Stimulated activated CD8-positive, alpha-beta memory T cell treated with anti-CD3 and anti-CD28 coated beads, Interleukin-12 subunit alpha, Interleukin-12 subunit beta, amount 100 ng/mL, for 24 hours (primary cell): Measurements from ENCODE around the gene PRIM1.
"Not testable (repeated sequence)": the region's sequence is repeated elsewhere in the genome, so short reads cannot be mapped to it uniquely, and the experiment has no call there.

Experiments used
- DNase-seq: peaks from one replicate; pipeline ENCODE4 v3.0.0-alpha.2; 2020; ENCODE audit errors: extremely low read depth

The PRIM1 gene

DNA sequence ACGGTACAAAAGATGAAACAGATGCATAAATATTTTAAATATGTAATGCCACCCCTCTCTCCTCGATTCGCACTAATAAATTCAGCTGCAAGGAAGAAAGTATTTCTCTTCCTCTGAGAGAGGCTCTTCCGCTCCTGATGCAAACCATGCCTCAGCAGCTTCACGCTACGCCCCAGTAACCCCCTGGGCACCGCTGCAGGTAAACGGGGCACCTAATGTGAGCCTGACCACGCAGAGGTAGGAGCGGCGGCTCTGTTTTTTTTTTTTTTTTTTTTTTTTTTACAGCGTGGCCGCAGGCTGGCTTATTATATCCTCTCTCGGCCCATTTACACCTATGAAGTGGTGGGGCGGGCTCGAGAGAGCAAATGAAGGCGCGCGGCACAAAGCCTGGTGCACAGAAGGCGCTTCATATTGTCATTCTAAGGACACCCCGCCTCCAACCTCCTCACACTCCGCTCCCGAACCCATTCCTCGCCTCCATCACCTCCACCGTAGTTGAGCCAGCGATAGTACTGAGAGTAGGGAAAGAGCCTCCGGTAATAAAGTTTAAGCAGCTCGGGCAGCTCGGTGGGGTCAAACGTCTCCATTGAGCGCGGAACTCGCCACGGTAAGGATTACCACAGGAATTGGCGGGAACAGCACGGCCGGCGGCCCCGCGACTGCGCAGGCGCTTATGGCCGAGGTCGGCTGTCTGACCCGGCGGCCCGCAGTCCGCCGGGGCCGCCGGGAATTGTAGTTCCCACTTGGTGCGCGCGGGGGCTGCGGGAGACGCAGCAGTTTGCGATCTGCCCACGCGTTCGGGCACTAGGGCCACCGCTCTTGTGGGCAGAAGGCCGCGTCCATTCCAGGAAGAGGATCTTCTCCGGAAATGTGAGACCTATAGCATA is at the start of gene PRIM1:
TSS of gene PRIM1 (minus strand) at position 612 of the 887 bp plus-strand sequence. CDS start at position 587, 25 bp downstream.
- peak; percentile 72 for DNase-seq

- no peak for DNase-seq
Observed at GRCh38 chr12:56800221-56800620, 48.1 kb upstream of the PRIM1 start.

DNA sequence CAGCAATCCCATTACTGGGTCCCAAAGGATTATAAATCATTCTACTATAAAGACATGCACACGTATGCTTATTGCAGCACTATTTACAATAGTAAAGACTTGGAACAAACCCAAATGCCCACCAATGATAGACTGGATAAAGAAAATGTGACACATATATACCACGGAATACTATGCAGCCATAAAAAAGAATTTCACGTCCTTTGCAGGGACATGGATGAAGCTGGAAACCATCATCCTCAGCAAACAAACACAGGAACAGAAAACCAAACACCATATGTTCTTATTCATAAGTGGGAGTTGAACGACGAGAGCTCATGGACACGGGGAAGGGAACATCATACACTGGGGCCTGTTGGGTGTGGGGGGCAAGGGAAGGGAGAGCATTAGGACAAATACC is 47.2 kb upstream of the PRIM1 start:
- not testable (repeated sequence) for DNase-seq

GRCh38 chr12:56795791-56796190 is 43.7 kb upstream of the PRIM1 start:
- DNase-seq: not testable (repeated sequence)

- DNase-seq: not testable (repeated sequence)
Observed at GRCh38 chr12:56795046-56795562, 43.0 kb upstream of the PRIM1 start.

- DNase-seq: not testable (repeated sequence)
Observed at GRCh38 chr12:56793124-56793523, 41.0 kb upstream of the PRIM1 start.

- DNase-seq: no peak
Observed at GRCh38 chr12:56792678-56793077, 40.6 kb upstream of the PRIM1 start.

- not testable (repeated sequence) for DNase-seq
Observed at GRCh38 chr12:56789429-56789828, 37.3 kb upstream of the PRIM1 start.

GRCh38 chr12:56787498-56787897 is 35.4 kb upstream of the PRIM1 start:
- no peak for DNase-seq

GRCh38 chr12:56785874-56786273 is 33.8 kb upstream of the PRIM1 start:
- no peak for DNase-seq

DNA sequence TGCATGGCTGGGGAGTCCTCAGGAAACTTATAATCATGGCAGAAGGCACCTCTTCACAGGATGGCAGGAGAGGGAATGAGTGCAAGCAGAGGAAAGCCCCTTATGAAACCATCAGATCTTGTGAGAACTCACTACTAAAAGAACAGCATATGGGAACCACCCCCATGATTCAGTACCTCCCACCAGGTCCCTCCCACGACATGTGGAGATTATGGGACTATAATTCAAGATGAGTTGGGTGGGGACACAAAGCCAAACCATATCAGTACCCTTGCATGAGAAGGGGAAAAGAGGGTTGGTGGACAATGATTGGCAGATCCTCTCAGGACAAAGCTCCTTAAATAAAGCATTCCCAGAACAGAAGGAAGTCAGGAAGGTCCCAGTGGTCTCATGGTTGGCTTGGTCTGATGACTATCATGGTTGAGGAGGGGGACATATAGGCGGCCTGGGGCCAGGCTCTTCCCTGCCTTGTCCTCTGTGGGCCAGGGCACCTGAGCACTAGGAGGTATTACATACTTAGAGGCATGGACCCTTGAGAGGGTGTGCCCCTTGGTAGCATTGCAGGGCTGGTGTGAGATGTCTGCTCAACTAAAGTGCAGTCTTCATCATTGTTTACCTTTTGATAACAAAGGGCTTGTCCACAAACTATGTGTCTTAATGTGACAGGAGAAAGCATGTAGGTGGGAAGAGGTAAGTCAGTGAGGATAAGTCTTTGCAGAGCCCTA is 33.2 kb upstream of the PRIM1 start:
- no peak for DNase-seq

DNA sequence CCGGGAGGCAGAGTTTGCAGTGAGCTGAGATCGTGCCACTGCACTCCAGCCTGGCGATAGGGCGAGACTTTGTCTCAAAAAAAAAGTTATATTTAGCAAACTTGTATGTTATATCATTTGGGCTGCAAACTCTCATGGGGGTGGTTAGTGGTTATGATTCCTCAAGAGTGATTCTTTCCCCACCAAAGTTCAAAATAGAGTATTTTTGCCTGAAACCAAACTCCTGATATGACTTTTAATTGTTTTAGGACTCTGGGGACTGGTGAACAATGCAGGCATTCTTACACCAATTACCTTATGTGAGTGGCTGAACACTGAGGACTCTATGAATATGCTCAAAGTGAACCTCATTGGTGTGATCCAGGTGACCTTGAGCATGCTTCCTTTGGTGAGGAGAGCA is 29.6 kb upstream of the PRIM1 start:
- no peak for DNase-seq

GRCh38 chr12:56778756-56779155 is 26.6 kb upstream of the PRIM1 start:
- no peak for DNase-seq

DNA sequence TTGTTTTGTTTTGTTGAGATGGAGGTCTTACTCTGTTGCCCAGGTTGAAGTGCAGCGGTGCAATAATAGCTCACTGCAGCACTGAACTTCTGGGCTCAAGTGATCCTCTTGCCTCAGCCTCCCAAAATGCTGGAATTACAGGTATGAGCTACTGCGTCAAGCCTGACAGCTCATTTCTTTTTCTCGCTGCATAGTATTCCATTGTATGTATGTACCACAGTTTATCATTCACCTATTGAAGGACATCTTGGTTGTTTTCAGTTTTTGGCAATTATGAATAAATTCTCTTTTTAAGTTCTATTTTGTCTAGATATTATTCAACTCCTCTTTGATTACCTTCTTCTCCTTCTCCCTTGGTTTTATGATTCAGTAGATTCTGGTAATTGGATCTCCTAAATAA is 24.5 kb upstream of the PRIM1 start:
- DNase-seq: no peak

- DNase-seq: no peak
Observed at GRCh38 chr12:56775638-56776037, 23.5 kb upstream of the PRIM1 start.

- DNase-seq: no peak
Observed at GRCh38 chr12:56773113-56773512, 21.0 kb upstream of the PRIM1 start.

- DNase-seq: no peak
Observed at GRCh38 chr12:56772625-56773024, 20.5 kb upstream of the PRIM1 start.

DNA sequence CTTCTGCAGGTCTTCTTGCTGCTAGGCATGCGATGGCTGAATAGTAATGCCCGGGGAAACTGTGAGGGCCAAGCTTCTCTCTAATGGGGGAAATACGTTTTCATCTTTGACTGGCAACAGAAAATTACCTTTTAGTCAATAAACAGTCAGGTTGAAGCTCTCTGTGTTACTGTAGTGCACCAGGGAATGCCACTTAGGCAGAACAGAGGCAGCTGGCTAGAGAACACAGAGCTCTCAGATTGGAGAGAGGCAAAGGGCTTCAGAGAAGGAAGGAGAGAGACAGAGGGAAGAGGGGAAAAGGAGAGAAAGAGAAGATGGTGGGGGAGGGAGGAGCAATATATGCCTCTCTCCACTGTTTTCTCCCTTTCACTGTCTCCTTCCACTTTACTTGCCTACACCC is 17.7 kb upstream of the PRIM1 start:
- DNase-seq: no peak

DNA sequence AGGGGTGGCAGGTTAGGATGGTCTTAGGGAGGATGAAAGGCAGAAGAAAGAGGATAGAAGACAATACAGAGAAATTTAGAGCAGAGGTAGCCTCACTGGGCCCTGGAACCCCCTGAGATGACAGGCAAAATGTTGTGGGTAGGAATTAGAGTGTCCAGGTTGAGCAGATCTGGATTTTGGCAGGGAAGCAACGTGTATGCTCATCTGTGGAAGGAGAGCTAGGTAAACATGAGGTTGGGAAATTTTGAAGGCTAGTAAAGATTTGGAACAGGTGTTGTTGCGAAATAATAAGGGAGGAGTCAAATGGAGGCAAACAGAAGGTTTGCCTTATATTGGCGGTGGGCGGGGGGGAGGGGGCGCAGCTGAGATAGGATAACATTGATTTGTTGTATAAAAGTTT is 16.3 kb upstream of the PRIM1 start:
- no peak for DNase-seq

DNA sequence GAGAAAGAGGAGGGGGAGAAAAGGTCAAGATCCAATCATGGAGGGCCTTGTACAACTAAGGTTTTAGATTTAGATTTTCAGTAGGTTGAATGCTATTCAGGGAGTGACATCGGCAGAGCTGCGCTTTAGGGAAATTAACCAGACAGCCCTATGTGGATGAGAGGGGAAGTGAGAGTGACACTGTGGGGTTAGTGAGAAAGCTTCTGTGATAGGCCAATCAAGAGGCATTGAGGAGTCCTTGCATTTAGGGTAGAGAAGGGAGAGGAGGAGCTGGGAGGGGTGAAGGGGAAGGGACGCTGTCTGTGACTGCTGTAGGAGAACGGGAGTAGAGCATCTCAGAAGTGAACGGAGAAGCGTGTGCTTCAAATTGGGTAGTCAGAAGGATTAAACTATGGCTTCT is 14.4 kb upstream of the PRIM1 start:
- DNase-seq: no peak

- no peak for DNase-seq
Observed at GRCh38 chr12:56763753-56764657, 11.9 kb upstream of the PRIM1 start.

DNA sequence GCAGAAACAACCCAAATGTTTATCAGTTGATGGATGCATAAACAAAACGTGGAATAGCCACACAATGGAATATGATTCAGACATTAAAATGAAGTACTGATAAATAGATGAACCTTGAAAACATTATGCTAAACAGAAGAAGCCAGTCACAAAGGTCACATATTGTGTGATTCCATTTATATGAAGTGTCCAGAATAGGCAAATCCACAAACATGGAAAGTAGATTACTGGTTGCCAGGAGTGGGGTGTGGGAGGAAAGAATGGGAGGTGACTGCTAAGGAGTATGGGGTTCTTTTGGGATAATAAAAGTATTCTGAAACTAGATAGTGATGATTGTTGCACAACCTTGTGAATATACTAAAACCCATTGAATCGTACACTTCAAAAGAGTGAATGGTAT is 9.7 kb upstream of the PRIM1 start:
- DNase-seq: no peak
